Esophagus squamous epithelium (tissue), 5 donors: ENCODE measurements around the gene RNU1-4. TPM values are rescaled to one million over a fixed set of nuclear protein-coding genes. Genes with fewer than 3 reads are reported as not detected.
"Not testable (repeated sequence)": the region's sequence is repeated elsewhere in the genome, so short reads cannot be mapped to it uniquely, and the experiment has no call there.

ENCODE experiments used
- DNase-seq: peaks from one replicate; lab custom pipeline; 2025; lab: John Stamatoyannopoulos, UW
- H3K27ac ChIP-seq, 4 donors: fragments of 200-600 bp; sonication (generic); one replicate each; pipeline ENCODE4 v1.5.1; 2016 to 2019; ENCODE audit warnings: mild to moderate bottlenecking in 1 of 4
- H3K27me3 ChIP-seq, 4 donors: fragments of 200-600 bp; sonication (generic); 1 replicate in 3 of 4; 2 replicates in 1 of 4; pipeline versions ENCODE4 v1.5.1 to v1.6.0; 2017 to 2021; ENCODE audit warnings: antibody characterized with exemption in 1 of 4
- H3K36me3 ChIP-seq, 3 donors: fragments of 200-600 bp; sonication (generic); one replicate each; pipeline ENCODE4 v1.5.1; 2016 to 2019
- H3K4me1 ChIP-seq, 3 donors: fragments of 200-600 bp; sonication (generic); one replicate each; pipeline ENCODE4 v1.5.1; 2017 to 2019
- H3K4me3 ChIP-seq, 4 donors: fragments of 200-600 bp; sonication (generic); 1 replicate in 3 of 4; 2 replicates in 1 of 4; pipeline ENCODE4 v1.5.1; 2016 to 2019; ENCODE audit warnings: mild to moderate bottlenecking in 2 of 4, moderate library complexity in 1 of 4
- H3K9me3 ChIP-seq, 3 donors: fragments of 200-600 bp; sonication (generic); one replicate each; pipeline ENCODE4 v1.5.1; 2016 to 2019
- POLR2A ChIP-seq, 4 donors: fragments of 450-650 bp; IDR thresholded peaks; one replicate each; pipeline ENCODE4 v1.6.1; 2017; ENCODE audit warnings: antibody characterized with exemption in 4 of 4, mild to moderate bottlenecking in 4 of 4, moderate library complexity in 3 of 4
- WGBS, 2 donors: methylation state at CpG; one replicate each; pipeline ENCODE4 v1.1.5; 2018; 5-methylcytosine and 5-hydroxymethylcytosine counted together
- intact Hi-C: fragments of 100-400 bp; cut with DNase I; formaldehyde crosslinking; loops from one replicate; pipeline ENCODE4 v1.15.0; 2022
- total RNA-seq, 4 donors: library from RNA; depleted of rRNA; stranded (reverse); fragments of >200 nt; gene quantifications; one replicate each; pipeline ENCODE4 v1.1.0, GENCODE V29; 2016
- TF ChIP-seq, protein P1 (sequence below), 6 experiments: fragments of 450-650 bp in 4 of 6; fragments of 200-600 bp in 2 of 6; sonication (generic) in 2 of 6; IDR thresholded peaks; one replicate each; pipeline ENCODE4 v1.5.1; 2016 to 2019; ENCODE audit warnings: antibody characterized with exemption in 6 of 6, mild to moderate bottlenecking in 4 of 6, moderate library complexity in 4 of 6
- donor health status: DM: yes; HTN: yes; CAD: no.

Gene RNU1-4
- total RNA-seq, 4 donors from 2014 or later: under 0.01 TPM

DNA sequence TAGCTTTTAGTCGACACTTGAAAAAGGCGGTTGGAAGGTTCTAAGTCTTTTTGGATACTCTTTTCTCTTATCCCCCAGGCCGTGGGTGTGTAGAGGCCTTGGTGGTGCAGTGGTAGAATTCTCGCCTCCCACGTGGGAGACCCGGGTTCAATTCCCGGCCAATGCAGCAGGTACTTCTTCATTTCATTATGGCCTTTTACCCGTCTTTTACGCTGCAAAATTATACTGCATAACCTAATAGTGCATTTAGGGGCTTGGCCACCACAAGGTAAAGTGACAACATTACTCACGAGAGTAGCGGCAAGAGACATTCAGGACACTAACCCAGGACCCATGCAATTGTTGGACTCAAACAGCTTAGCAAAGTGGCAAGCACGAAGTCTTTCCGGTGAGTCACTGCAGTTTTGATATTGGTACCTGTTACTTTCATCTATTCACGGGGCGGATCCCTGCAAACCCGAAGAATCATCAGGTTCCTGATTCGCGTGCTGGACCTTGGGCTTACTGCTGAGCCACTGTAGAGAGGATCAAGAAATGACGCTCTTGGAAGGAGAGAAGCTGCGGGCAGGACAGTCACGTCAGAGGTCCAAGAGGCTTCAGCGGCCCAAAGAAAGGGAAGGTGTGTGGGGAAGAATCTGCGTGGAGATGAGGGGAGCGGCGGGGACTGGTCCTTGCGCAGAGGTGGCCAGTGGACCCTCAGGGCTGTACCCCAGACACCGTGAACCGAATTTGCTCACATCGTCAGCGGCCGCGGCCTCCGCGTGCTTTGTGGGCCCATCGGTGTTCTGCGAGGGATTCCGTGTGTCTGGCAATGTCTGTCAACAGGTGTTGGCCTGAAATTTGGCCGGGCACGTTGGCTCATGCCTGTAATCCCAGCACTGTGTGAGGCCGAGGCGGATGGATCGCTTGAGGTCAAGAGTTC, 12.9 kb upstream of the RNU1-4 start:
- Histone ChIP-seq H3K9me3 (no peaks in the 10 kb centered on the region), H3K27me3 (peaks cover 0 to 46% (median 8%) of the 10 kb centered on the region in 4 donors), H3K4me3 (no peak overlapping the region), H3K4me1 (no peaks in the 10 kb centered on the region), H3K27ac (no peak overlapping the region), H3K36me3 (no peaks in the 10 kb centered on the region)
- 73 to 77% methylated on average over 42 of the region's 42 CpGs for WGBS, 2 donors
- intact Hi-C loops: no loop called here
- no peak for TF ChIP-seq POLR2A (IDR thresholded peaks at IDR 0.05)
- TF ChIP-seq, protein P1, sequence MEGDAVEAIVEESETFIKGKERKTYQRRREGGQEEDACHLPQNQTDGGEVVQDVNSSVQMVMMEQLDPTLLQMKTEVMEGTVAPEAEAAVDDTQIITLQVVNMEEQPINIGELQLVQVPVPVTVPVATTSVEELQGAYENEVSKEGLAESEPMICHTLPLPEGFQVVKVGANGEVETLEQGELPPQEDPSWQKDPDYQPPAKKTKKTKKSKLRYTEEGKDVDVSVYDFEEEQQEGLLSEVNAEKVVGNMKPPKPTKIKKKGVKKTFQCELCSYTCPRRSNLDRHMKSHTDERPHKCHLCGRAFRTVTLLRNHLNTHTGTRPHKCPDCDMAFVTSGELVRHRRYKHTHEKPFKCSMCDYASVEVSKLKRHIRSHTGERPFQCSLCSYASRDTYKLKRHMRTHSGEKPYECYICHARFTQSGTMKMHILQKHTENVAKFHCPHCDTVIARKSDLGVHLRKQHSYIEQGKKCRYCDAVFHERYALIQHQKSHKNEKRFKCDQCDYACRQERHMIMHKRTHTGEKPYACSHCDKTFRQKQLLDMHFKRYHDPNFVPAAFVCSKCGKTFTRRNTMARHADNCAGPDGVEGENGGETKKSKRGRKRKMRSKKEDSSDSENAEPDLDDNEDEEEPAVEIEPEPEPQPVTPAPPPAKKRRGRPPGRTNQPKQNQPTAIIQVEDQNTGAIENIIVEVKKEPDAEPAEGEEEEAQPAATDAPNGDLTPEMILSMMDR (IDR thresholded peaks at IDR 0.05): no peak
- no peak for DNase-seq

DNA sequence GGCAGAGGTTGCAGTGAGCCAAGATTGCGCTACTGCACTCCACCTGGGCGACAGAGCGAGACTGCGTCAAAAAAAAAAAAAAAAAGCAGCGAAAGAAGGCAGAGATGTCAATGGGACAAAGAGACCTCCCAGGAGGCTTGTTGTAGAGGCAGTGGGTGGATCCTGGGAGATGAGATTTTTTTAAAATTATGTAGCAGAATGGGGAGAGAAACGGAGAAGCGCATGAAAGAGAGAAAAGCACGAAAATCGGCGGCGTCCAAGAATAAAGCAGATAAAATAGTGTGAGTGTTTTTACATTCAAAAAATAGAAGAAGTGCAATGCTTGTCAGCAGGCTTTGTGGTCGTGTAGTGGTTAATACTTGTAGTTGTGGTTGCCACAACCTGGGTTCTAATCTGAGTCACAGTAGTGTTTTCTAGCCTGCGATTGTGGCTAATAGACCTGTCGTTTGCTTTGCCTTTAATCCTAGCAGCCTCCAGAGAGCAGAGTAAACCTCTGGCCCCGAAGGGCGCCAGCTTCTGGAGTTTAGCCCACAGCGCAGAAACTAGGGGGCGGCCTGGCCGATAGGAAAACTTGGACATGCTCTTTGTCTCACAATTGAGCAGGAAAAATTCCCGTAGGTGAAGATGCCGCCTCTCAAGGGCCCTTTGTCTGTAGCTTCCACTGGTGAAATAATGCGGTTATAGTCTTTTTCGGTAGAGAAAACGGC, 11.9 kb upstream of the RNU1-4 start:
- 60 to 74% methylated on average over 17 to 18 of the region's 24 CpGs for WGBS, 2 donors
- DNase-seq, intact Hi-C loops: not testable (repeated sequence)

DNA sequence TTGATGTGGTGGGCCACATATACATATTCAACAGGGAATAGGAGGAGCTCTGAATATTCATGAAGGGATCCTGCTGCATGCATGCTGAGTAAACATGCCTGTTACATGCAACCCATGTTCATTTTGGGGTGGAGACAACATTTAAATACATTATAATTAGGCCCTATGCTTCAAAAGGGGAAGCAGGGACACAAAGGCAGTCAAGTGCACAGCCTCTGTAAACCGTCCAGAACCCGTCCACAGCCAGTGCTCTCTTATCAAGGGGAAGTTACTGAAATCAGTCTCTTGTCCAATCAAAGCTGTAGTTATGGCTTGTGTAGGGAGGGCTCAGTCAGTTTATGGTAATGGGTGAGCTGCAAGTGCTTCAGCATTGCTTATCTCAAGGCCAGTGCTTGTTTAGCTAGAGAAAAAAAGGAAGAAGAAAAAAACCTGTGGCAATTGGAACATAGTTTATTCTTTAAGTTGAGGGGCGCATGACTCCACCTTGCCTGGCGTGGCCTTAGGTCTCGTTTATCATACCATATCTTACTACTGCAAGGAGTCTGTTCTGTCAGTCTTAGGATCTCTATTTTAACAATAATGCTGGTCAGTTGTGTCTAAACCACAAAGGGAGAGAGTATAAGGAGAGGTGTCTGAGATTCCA, 7.9 kb upstream of the RNU1-4 start:
- intact Hi-C loops, H3K27ac ChIP-seq, H3K36me3 ChIP-seq, H3K9me3 ChIP-seq, DNase-seq, H3K4me1 ChIP-seq, H3K4me3 ChIP-seq, H3K27me3 ChIP-seq: not testable (repeated sequence)
- WGBS, 2 donors: 69 to 71% methylated on average over 3 of the region's 5 CpGs

More for the DNA sequence above, 11.9 kb upstream of the RNU1-4 start:
- peaks cover 0 to 46% (median 8%) of the 10 kb centered on the region in 4 donors for H3K27me3 ChIP-seq
- not testable (repeated sequence) for H3K4me3 ChIP-seq, H3K9me3 ChIP-seq, H3K27ac ChIP-seq, H3K36me3 ChIP-seq, H3K4me1 ChIP-seq

DNA sequence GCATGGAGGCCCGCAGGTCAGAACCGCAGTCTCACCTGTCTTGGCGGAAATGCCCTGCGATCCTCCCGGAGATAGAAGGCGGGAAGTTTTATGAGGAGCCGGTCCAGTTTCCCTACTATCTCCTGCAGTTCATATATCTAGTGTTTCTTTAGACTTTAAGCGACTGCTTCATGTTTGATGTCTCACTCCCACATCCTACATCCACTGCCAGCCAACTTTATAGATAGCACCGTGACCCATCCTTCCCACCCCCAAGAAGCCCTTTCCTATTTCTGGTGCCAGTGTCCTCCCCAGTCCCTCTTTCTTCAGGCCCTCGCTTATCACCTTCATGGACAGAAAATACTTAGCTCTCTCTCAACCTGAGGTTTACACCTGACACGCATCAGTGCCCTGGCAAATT, 914 bp downstream of the RNU1-4 start:
- intact Hi-C loops, H3K27ac ChIP-seq, H3K36me3 ChIP-seq, H3K9me3 ChIP-seq, H3K4me3 ChIP-seq, H3K4me1 ChIP-seq, DNase-seq, H3K27me3 ChIP-seq: not testable (repeated sequence)
- no CpG with 5 or more reads among the region's 11 CpGs for WGBS, 2 donors

DNA sequence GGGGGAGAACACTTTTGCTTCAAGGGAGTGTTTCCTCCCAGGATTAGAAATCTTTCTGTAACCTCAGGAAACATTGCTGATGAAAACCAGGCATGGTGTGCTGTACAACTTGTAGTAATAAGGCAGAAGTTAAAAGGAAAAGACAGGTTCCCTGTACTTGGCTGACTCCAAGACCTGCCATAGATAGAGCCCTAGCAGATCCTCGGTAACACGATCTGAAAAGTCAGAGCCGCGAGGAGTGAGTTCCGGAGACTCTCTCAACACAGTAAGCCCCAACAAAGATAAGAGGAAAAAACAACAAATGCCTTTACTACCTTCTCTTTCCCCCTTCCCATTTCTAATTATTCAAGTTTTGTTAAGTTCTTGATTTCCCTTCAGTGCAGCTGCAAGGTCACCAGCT, 7.3 kb downstream of the RNU1-4 start:
- DNase-seq, H3K27me3 ChIP-seq, H3K4me1 ChIP-seq, H3K4me3 ChIP-seq, H3K9me3 ChIP-seq, H3K36me3 ChIP-seq, H3K27ac ChIP-seq, intact Hi-C loops: not testable (repeated sequence)
- no CpG with 5 or more reads among the region's 5 CpGs for WGBS, 2 donors

DNA sequence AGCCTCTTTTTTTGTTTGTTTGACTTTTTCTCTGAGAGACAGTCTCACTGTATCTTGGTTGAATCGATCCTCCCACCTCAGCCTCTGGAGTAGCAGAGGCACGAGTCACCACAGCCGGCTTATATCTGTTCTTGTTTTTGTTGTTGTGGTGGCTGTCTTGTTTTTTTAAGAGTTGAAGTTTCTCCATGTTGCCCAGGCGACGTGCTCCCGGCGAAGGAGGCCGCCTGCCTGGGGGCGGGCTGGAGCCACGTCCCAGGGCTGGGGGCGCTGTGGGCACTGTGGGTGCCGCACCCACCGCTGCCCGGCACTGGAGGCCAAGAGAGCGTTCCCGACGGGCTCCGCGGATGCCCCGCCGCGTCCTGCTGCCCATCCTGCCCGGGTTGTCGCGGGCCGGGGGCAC, 8.4 kb downstream of the RNU1-4 start:
- intact Hi-C loops, H3K36me3 ChIP-seq, H3K4me3 ChIP-seq, H3K4me1 ChIP-seq, H3K27ac ChIP-seq, H3K27me3 ChIP-seq, DNase-seq, H3K9me3 ChIP-seq: not testable (repeated sequence)
- WGBS, 2 donors: 80% methylated on average over 5 of the region's 26 CpGs; no CpG with 5 or more reads in 1 of the 2 donors

DNA sequence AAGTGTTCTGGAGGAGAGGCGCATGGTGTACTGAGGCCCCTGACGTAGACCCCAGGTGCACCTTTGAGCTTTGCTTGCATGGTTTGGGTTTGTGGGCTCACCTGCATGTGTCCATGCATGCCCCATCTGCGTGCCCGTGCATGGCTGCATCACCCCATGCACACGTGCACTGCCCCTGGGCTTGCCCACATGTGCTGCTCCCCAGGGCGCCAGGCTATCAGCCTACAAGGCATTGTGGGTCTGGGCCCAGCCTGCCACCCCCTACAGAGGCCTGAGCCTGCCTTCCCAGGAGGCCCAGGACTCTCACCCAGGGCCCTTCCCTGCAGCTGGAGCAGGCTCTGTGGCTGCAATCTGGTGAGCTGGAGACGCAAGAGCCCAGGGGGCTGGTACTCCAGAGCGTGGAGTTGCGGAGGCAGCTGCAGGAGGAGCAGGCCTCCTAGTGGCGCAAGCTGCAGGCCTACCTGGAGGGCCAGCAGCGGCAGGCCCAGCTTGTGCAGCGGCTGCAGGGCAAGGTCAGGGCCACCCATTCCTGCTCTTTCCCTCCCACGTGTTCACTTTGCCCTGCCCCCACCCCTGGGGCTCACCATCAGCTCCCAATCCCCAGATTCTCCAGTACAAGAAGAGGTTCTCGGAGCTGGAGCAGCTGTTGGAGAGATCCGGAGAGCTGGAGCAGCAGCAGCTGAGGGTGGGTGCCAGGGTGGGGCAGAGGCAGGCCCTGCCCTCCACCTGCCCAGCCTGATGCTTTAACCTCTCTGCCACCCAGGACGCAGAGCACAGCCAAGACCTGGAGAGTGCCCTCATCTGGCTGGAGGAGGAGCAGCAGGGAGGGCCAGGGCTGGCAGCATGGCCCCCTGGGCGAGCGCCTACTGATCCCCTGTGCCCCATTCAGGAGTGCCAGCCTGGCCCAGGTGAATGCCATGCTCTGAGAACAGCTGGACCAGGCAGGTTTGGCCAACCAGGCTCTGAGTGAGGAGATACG, 9.9 kb downstream of the RNU1-4 start:
- no CpG with 5 or more reads among the region's 19 CpGs for WGBS, 2 donors
- intact Hi-C loops: not testable (repeated sequence)

DNA sequence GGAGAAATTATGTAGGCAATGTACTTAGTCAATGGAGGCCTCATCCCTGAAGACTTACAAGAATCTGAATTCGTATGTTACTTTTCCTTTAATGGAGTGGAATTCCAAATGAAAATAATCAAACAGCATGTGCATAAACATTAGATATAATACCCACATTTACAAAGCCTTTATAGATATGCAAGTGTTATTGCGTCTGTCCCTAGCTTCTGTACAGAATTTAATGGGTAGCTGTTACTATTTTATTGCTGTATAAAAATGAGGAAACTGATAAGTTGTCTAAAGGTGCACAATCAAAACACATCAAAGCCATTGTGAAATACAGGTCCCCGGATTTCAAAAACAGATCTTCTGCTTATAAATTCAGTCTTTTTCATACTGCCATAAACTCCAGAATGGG, 12.5 kb downstream of the RNU1-4 start:
- intact Hi-C loops, H3K4me3 ChIP-seq, DNase-seq, H3K9me3 ChIP-seq, H3K27ac ChIP-seq, H3K36me3 ChIP-seq, H3K4me1 ChIP-seq, H3K27me3 ChIP-seq: not testable (repeated sequence)
- no CpG with 5 or more reads among the region's 3 CpGs for WGBS, 2 donors

More for the DNA sequence above, 9.9 kb downstream of the RNU1-4 start:
- H3K27me3 ChIP-seq, H3K27ac ChIP-seq, H3K4me3 ChIP-seq, H3K4me1 ChIP-seq, H3K9me3 ChIP-seq, H3K36me3 ChIP-seq, DNase-seq: not testable (repeated sequence)

DNA sequence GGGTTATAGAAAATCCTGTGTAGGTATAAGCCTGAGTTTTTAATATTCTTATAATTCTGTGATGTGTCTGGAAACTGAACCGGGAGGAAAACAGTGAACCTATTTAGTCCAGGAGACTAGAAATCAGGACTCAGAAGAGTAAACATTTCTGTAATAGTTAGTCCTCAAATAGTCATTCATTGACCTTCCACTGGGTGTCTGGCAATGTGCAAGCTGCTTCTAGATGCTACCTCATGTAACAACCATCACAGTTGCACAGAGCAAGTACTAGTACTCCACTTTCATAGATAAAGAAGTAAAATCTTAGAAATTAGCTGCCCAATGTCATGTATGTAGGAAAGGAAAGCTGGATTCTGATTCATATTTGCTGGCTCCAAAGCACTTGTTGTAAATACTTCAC, 15.1 kb downstream of the RNU1-4 start:
- H3K36me3 ChIP-seq, H3K9me3 ChIP-seq, DNase-seq, intact Hi-C loops, H3K4me1 ChIP-seq, H3K4me3 ChIP-seq, H3K27ac ChIP-seq: not testable (repeated sequence)
- H3K27me3 ChIP-seq: peaks cover 0 to 11% (median 0%) of the 10 kb centered on the region in 4 donors
- WGBS, 2 donors: no CpG with 5 or more reads among the region's 1 CpG

DNA sequence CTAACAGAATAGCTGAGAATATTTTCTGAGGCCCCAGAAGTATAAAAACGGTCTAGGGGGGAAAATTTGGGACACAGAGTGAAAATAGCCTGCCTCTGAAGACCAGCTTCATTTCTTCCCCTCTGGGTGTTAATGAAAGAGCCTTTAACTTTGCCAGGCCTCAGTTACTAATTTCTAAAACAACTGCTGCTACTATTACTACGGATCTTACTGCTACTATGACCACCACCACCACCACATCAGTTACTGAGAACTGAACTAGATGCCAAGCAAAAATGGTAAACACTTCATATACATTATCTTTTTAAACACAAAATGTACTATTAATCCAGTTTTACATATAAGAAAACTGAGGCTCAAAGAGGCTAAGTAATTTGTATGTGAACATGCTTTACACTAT, 15.6 kb downstream of the RNU1-4 start:
- H3K4me1 ChIP-seq, H3K27ac ChIP-seq, H3K9me3 ChIP-seq, DNase-seq, H3K36me3 ChIP-seq, intact Hi-C loops, H3K4me3 ChIP-seq: not testable (repeated sequence)
- 58 to 71% methylated on average over 2 of the region's 2 CpGs for WGBS, 2 donors
- H3K27me3 ChIP-seq: peaks cover 0 to 16% (median 0%) of the 10 kb centered on the region in 4 donors
